Gastroesophageal sphincter (tissue), 4 donors: ENCODE measurements around the gene ADIRF. TPM values are rescaled to one million over a fixed set of nuclear protein-coding genes. Genes with fewer than 3 reads are reported as not detected.
A peak's percentile ranks its signal among the peaks of the same experiment; 100 is the strongest.

Experiments
- ATAC-seq: fragments of 150-250 bp; one replicate; pipeline ENCODE4 v1.9.1; 2016; ENCODE audit warnings: mild to moderate bottlenecking, moderate library complexity
- H3K27ac ChIP-seq, 4 donors: fragments of 200-600 bp; sonication (generic) in 3 of 4; 1 replicate in 3 of 4; 2 replicates in 1 of 4; pipeline ENCODE4 v1.5.1; 2016 to 2019
- H3K27me3 ChIP-seq: fragments of 200-600 bp; sonication (generic); one replicate; pipeline ENCODE4 v1.5.1; 2019
- H3K36me3 ChIP-seq, 2 donors: fragments of 200-600 bp; sonication (generic); one replicate each; pipeline ENCODE4 v1.5.1; 2019; ENCODE audit warnings: control low read depth in 1 of 2
- H3K4me1 ChIP-seq, 3 donors: fragments of 200-600 bp; sonication (generic); 1 replicate in 2 of 3; 2 replicates in 1 of 3; pipeline ENCODE4 v1.5.1; 2016 to 2019; ENCODE audit warnings: control low read depth in 2 of 3
- H3K4me3 ChIP-seq, 2 donors: fragments of 200-600 bp; sonication (generic); one replicate each; pipeline ENCODE4 v1.5.1; 2019; ENCODE audit warnings: mild to moderate bottlenecking in 1 of 2, moderate library complexity in 1 of 2
- H3K9me3 ChIP-seq, 3 donors: fragments of 200-600 bp; sonication (generic); one replicate each; pipeline ENCODE4 v1.5.1; 2017 to 2019; ENCODE audit warnings: control low read depth in 2 of 3
- CTCF ChIP-seq, 4 experiments: fragments of 200-600 bp in 2 of 4; fragments of 450-650 bp in 2 of 4; sonication (generic) in 1 of 4; IDR thresholded peaks; one replicate each; pipeline ENCODE4 v1.5.1; 2017 to 2019; ENCODE audit warnings: antibody characterized with exemption in 4 of 4, mild to moderate bottlenecking in 2 of 4, moderate library complexity in 2 of 4
- EP300 ChIP-seq: sonication (generic); formaldehyde crosslinking; IDR thresholded peaks from one replicate; pipeline ENCODE4 v1.6.1; 2017; ENCODE audit warnings: antibody characterized with exemption, mild to moderate bottlenecking
- POLR2A ChIP-seq, 2 donors: fragments of 450-650 bp; IDR thresholded peaks; one replicate each; pipeline ENCODE4 v1.6.1; 2017; ENCODE audit warnings: antibody characterized with exemption in 2 of 2, mild to moderate bottlenecking in 2 of 2, moderate library complexity in 1 of 2
- POLR2AphosphoS5 ChIP-seq: sonication (generic); formaldehyde crosslinking; IDR thresholded peaks from one replicate; pipeline ENCODE4 v1.6.1; 2017; ENCODE audit warnings: antibody characterized with exemption
- WGBS, 2 donors: methylation state at CpG; one replicate each; pipeline ENCODE4 v1.1.5; 2018; ENCODE audit warnings: low coverage in 1 of 2; 5-methylcytosine and 5-hydroxymethylcytosine counted together
- total RNA-seq, 4 donors: library from RNA; depleted of rRNA; stranded (reverse); fragments of >200 nt; gene quantifications; one replicate each; pipeline ENCODE4 v1.1.0, GENCODE V29; 2016

ADIRF gene
- total RNA-seq, 4 donors from 2014 or later: 36.5 to 408 (median 149) TPM

- H3K27me3 ChIP-seq: no peaks in the 10 kb centered on the region
- H3K9me3 ChIP-seq: no peaks in the 10 kb centered on the region
- no CpG with 5 or more reads among the region's 2 CpGs for WGBS, 2 donors
- H3K4me1 ChIP-seq: peaks cover 0 to 71% (median 20%) of the 10 kb centered on the region in 3 donors
- ATAC-seq: no peak
- peak overlapping the region in 1 of 2 donors; percentile 44 for H3K4me3 ChIP-seq
- no peaks in the 10 kb centered on the region for H3K36me3 ChIP-seq
- TF ChIP-seq EP300 (no peak), CTCF (IDR thresholded peaks at IDR 0.05) (no peak), POLR2A (IDR thresholded peaks at IDR 0.05) (no peak), POLR2AphosphoS5 (no peak)
- H3K27ac ChIP-seq: peak overlapping the region in 3 of 4 donors; percentile 79 to 84 (median 80)
Measured at GRCh38 chr10:86959737-86960002, 8.6 kb upstream of the ADIRF start.

DNA sequence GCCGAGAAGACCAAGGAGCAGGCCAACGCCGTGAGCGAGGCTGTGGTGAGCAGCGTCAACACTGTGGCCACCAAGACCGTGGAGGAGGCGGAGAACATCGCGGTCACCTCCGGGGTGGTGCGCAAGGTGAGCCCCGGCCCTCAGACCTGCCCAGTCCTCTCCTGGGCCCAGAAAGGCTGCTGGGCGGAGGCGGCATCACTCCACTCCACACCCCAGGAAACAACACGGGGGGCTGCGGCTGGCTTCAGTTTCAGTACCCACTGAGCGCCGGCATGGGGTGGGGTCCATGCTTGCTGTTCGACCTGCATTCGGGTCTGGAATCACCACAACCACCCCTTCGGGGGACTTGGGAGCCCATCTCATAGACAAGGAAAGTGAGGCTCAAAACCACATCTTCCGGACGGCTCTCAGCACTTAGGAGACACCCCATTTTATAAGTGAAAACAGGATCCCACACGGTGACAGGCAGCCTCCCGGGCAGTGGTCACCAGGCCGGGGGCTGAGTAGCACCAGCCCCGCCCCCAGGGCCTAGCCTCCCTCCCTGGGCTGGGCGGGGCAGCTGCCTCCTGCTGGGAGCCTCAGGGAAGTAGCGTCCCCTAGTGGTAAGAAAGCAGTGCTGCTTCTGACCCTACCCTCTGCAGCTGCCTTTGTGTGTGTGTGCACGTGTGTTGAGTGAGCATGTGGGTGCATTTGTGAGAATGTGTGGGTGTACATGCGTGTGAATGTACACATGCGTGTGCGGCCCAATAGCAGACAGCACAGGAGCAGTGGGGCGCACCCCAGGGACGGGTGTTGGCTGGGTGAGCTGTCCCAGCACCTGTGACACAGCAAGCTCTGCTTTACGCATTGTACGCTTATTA lies 8.0 kb upstream of the ADIRF start:
- H3K27ac ChIP-seq: peak overlapping the region in 3 of 4 donors; percentile 79 to 84 (median 80)

DNA sequence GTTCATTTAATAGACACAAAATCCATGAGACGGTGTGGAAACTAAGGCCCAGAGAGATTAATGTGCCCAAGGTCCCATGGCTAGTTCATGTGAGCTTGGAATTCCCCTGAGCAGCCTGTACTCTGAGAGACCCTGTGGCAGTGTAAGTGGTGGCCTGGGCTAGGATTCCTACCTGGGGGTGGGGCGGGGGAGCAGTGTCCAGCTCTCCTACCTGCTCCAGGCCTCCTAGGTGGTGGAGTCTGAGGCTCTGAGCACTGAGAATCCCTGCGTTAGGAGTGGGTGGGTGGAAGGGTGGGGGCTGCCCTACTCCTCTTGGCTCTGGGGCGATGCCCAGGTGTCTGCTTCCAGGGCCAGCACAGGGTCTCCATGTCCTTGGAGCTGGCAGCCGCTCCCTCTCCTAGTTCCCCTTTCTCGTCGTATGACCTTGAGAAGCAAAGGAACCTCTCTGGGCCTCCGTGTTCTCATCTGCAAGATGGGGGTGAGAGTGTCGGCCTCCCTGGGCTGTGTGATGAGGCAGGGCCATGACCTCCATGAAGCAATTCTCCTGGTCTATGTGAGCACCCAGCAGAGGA lies 7.3 kb upstream of the ADIRF start:
- TF ChIP-seq POLR2AphosphoS5 (no peak), CTCF (IDR thresholded peaks at IDR 0.05) (no peak), POLR2A (IDR thresholded peaks at IDR 0.05) (no peak), EP300 (no peak)
- WGBS, 2 donors: 62 to 100% methylated on average over 1 to 2 of the region's 9 CpGs
- Histone ChIP-seq H3K9me3 (no peaks in the 10 kb centered on the region), H3K4me1 (peaks cover 0 to 70% (median 21%) of the 10 kb centered on the region in 3 donors), H3K4me3 (no peak overlapping the region), H3K36me3 (no peaks in the 10 kb centered on the region), H3K27ac (no peak overlapping the region), H3K27me3 (no peaks in the 10 kb centered on the region)
- ATAC-seq: no peak

More for the DNA sequence above, 8.0 kb upstream of the ADIRF start:
- Histone ChIP-seq H3K4me3 (peak overlapping the region in 1 of 2 donors; percentile 44), H3K9me3 (no peaks in the 10 kb centered on the region), H3K36me3 (no peaks in the 10 kb centered on the region), H3K27me3 (no peaks in the 10 kb centered on the region), H3K4me1 (peaks cover 0 to 70% (median 16%) of the 10 kb centered on the region in 3 donors)
- peak; percentile 56 for ATAC-seq
- TF ChIP-seq CTCF (IDR thresholded peaks at IDR 0.05) (peak in 3 of 4 experiments; percentile 78 to 88 (median 83)), POLR2AphosphoS5 (no peak)
- WGBS, 2 donors: 35 to 58% methylated on average over 8 to 11 of the region's 37 CpGs

DNA sequence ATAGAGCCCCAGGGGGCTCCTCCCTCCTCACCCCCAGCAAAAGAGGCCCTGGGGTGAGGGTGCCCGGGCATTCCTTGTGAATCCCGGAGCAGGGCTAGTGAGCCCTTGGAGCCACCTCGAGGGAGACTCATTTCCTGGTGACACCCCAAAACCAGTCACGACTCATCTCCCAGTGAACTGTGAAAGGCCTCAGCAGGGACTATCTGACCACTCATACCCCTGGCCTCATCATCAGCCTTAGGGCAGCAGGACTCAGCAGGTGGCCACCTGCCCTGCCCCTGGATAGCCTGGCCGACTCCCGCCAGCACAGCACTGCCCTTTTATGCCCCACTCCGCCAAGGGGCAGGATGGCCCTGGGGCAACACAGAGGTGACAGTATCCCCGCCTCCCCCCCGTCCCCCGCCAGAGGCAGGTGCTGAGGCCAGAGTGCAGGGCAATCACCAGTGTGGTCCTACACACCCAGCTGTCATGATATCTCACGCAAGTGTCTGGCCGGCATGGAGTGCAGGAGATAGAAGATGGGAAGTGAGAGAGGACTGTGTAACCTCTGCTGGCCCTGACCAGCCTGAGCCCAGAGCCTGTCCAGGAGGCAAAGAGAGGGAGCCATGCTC lies 6.7 kb upstream of the ADIRF start:
- TF ChIP-seq POLR2AphosphoS5 (no peak), EP300 (no peak), CTCF (IDR thresholded peaks at IDR 0.05) (no peak)
- Histone ChIP-seq H3K27ac (no peak overlapping the region), H3K27me3 (no peaks in the 10 kb centered on the region), H3K4me3 (no peak overlapping the region), H3K36me3 (no peaks in the 10 kb centered on the region), H3K9me3 (no peaks in the 10 kb centered on the region), H3K4me1 (peaks cover 0 to 70% (median 27%) of the 10 kb centered on the region in 3 donors)
- WGBS, 2 donors: no CpG with 5 or more reads among the region's 12 CpGs
- no peak for ATAC-seq
